ENCODE results near the gene MIR17HG. TPM values are rescaled to one million over a fixed set of nuclear protein-coding genes. Genes with fewer than 3 reads are reported as not detected.

Gene MIR17HG
- total RNA-seq, 1 donor from 2014 or later: 3.3 TPM

- Mint-ChIP-seq H3K4me1 (ENCODE audit: unreplicated experiment) (peaks cover 12% of the 10 kb centered on the region), H3K27me3 (ENCODE audit: unreplicated experiment) (no peaks in the 10 kb centered on the region), H3K36me3 (ENCODE audit: low read depth, unreplicated experiment) (no peaks in the 10 kb centered on the region), H3K27ac (ENCODE audit: unreplicated experiment) (no peak overlapping the region), H3K9me3 (ENCODE audit: unreplicated experiment) (no peaks in the 10 kb centered on the region), H3K4me3 (ENCODE audit: unreplicated experiment) (no peak overlapping the region)
- TF ChIP-seq, protein P1, sequence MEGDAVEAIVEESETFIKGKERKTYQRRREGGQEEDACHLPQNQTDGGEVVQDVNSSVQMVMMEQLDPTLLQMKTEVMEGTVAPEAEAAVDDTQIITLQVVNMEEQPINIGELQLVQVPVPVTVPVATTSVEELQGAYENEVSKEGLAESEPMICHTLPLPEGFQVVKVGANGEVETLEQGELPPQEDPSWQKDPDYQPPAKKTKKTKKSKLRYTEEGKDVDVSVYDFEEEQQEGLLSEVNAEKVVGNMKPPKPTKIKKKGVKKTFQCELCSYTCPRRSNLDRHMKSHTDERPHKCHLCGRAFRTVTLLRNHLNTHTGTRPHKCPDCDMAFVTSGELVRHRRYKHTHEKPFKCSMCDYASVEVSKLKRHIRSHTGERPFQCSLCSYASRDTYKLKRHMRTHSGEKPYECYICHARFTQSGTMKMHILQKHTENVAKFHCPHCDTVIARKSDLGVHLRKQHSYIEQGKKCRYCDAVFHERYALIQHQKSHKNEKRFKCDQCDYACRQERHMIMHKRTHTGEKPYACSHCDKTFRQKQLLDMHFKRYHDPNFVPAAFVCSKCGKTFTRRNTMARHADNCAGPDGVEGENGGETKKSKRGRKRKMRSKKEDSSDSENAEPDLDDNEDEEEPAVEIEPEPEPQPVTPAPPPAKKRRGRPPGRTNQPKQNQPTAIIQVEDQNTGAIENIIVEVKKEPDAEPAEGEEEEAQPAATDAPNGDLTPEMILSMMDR (IDR thresholded peaks at IDR 0.05; ENCODE audit: unreplicated experiment): no peak
- DNase-seq (ENCODE audit: low spot score): no peak
These were observed 7.8 kb downstream of the MIR17HG start for GRCh38 chr13:91355099-91355825.

- Mint-ChIP-seq H3K4me1 (ENCODE audit: unreplicated experiment) (peaks cover 4% of the 10 kb centered on the region), H3K4me3 (ENCODE audit: unreplicated experiment) (no peak overlapping the region), H3K9me3 (ENCODE audit: unreplicated experiment) (no peaks in the 10 kb centered on the region), H3K36me3 (ENCODE audit: low read depth, unreplicated experiment) (no peaks in the 10 kb centered on the region), H3K27me3 (ENCODE audit: unreplicated experiment) (no peaks in the 10 kb centered on the region), H3K27ac (ENCODE audit: unreplicated experiment) (no peak overlapping the region)
- TF ChIP-seq, protein P1 (IDR thresholded peaks at IDR 0.05; ENCODE audit: unreplicated experiment): no peak
- DNase-seq (ENCODE audit: low spot score): no peak
These were observed 8.6 kb downstream of the MIR17HG start for GRCh38 chr13:91355826-91356710.

- H3K36me3 Mint-ChIP-seq (ENCODE audit: low read depth, unreplicated experiment): no peaks in the 10 kb centered on the region
- H3K27me3 Mint-ChIP-seq (ENCODE audit: unreplicated experiment): no peaks in the 10 kb centered on the region
- TF ChIP-seq, protein P1 (IDR thresholded peaks at IDR 0.05; ENCODE audit: unreplicated experiment): no peak
- H3K9me3 Mint-ChIP-seq (ENCODE audit: unreplicated experiment): no peaks in the 10 kb centered on the region
- peak overlapping the region; percentile 50 for H3K27ac Mint-ChIP-seq (ENCODE audit: unreplicated experiment)
- no peak for DNase-seq (ENCODE audit: low spot score)
- no peaks in the 10 kb centered on the region for H3K4me1 Mint-ChIP-seq (ENCODE audit: unreplicated experiment)
- H3K4me3 Mint-ChIP-seq (ENCODE audit: unreplicated experiment): no peak overlapping the region
These were observed 9.6 kb downstream of the MIR17HG start for GRCh38 chr13:91356919-91357612.

DNA sequence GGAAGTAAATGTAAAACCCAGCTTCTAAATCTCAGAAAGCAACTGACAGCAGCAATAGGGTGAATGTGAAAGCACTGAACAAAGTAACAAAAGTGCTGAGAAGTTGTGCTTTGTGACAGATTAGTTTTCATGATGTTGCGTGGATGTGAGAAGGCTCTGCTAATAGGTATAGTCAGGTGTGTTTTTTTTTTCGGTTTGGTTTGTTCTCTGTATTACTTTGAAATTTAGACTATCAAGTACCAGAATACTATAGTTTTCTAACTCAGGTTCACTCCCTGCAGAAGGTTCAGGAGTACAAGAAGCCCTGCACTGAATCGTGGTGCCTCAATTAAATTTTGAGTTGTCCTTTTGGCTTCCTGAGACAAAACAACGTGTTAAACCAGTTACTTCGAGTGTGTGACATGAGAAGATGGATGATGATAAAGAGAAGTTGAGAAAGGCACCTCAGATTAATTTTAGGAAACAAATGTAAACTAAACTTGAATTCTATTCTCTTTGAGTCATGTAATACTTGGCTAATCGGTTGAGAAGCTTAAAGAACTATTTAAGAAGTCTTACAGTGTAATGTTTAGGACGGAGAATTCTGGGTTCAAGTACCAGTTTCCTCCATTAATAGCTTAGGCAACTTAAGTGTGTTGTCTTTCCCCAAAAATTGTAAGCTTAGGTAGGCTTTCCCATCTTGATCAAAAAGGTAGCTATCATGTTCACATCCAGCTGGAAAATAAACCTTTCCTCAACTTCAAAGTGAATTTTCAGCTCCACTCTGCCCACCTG is 10.3 kb downstream of the MIR17HG start:
- Mint-ChIP-seq H3K4me1 (ENCODE audit: unreplicated experiment) (no peaks in the 10 kb centered on the region), H3K9me3 (ENCODE audit: unreplicated experiment) (no peaks in the 10 kb centered on the region), H3K36me3 (ENCODE audit: low read depth, unreplicated experiment) (no peaks in the 10 kb centered on the region), H3K4me3 (ENCODE audit: unreplicated experiment) (no peak overlapping the region), H3K27ac (ENCODE audit: unreplicated experiment) (no peak overlapping the region), H3K27me3 (ENCODE audit: unreplicated experiment) (no peaks in the 10 kb centered on the region)
- no peak for DNase-seq (ENCODE audit: low spot score)
- TF ChIP-seq, protein P1 (IDR thresholded peaks at IDR 0.05; ENCODE audit: unreplicated experiment): no peak

Measured in endothelial cell (in vitro differentiated cells).